H1 (cell line): ENCODE data around the gene CAMK2D. TPM values are rescaled to one million over a fixed set of nuclear protein-coding genes. Genes with fewer than 3 reads are reported as not detected.

Source experiments
- CTCF ChIA-PET: fragments of 300-600 bp; sonication (Branson Sonifier 250); formaldehyde crosslinking; loops from one replicate; lab custom pipeline; 2021; ENCODE audit not compliant: partially characterized antibody; lab: Charles Lee
- POLR2A ChIA-PET: fragments of 300-600 bp; sonication (Branson Sonifier 250); formaldehyde crosslinking; loops from one replicate; lab custom pipeline; 2021; ENCODE audit warnings: inconsistent platforms; ENCODE audit not compliant: partially characterized antibody; lab: Charles Lee
- DNase-seq, 2 experiments: peaks; one replicate each; pipeline versions ENCODE4 v3.0.0 to v3.0.0-alpha.2; 2010 to 2022; ENCODE audit warnings: low spot score in 2 of 2, low read depth in 1 of 2, mixed read lengths in 1 of 2
- FAIRE-seq: peaks from 2 replicates; lab custom pipeline; 2011; peaks lifted over from hg19 to GRCh38; lab: Jason Lieb, UNC
- H2AFZ ChIP-seq: 2 replicates; pipeline ENCODE4 v1.8.1; 2012; ENCODE audit warnings: low read length, inconsistent platforms
- H2AK5ac ChIP-seq: 2 replicates; pipeline ENCODE4 v1.6.1; 2013; ENCODE audit warnings: low read depth, low read length
- H2BK120ac ChIP-seq: replicated peaks from 2 replicates; pipeline ENCODE3; 2013; ENCODE audit warnings: low read depth, low read length, inconsistent platforms
- H2BK12ac ChIP-seq: 2 replicates; pipeline ENCODE4 v1.6.1; 2013; ENCODE audit warnings: low read depth, low read length
- H2BK15ac ChIP-seq: 2 replicates; pipeline ENCODE4 v1.6.1; 2013; ENCODE audit warnings: low read length
- H2BK20ac ChIP-seq: 2 replicates; pipeline ENCODE4 v1.6.1; 2013; ENCODE audit warnings: low read length
- H2BK5ac ChIP-seq: 2 replicates; pipeline ENCODE4 v1.6.1; 2013; ENCODE audit warnings: low read depth, low read length
- H3K14ac ChIP-seq: 2 replicates; pipeline ENCODE4 v1.6.1; 2013; ENCODE audit warnings: inconsistent platforms; ENCODE audit not compliant: insufficient read length
- H3K18ac ChIP-seq: 2 replicates; pipeline ENCODE4 v1.6.1; 2013; ENCODE audit warnings: low read length; ENCODE audit errors: extremely low read depth
- H3K23ac ChIP-seq: 2 replicates; pipeline ENCODE4 v1.6.1; 2013; ENCODE audit warnings: inconsistent platforms; ENCODE audit not compliant: insufficient read length
- H3K23me2 ChIP-seq: 2 replicates; pipeline ENCODE4 v1.6.1; 2013; ENCODE audit warnings: low read depth, low read length
- H3K27ac ChIP-seq: 2 replicates; pipeline ENCODE4 v1.6.1; 2011; ENCODE audit warnings: low read depth, low read length, inconsistent platforms
- H3K27me3 ChIP-seq, 4 experiments: replicated peaks in 1 of 4; 1 replicate in 1 of 4; 2 replicates in 3 of 4; pipeline versions ENCODE4 v1.6.1 to v1.8.1; 2011 to 2013; ENCODE audit warnings: low read length in 3 of 4, mild to moderate bottlenecking in 3 of 4, inconsistent platforms in 2 of 4, mixed read lengths in 2 of 4, moderate library complexity in 1 of 4; ENCODE audit not compliant: control insufficient read depth in 3 of 4, insufficient read depth in 3 of 4; ENCODE audit errors: extremely low read depth in 1 of 4
- H3K36me3 ChIP-seq, 4 experiments: 2 replicates each; pipeline versions ENCODE4 v1.6.1 to v1.8.1; 2011 to 2013; ENCODE audit warnings: mild to moderate bottlenecking in 4 of 4, low read length in 3 of 4, moderate library complexity in 2 of 4, control low read depth in 1 of 4, inconsistent platforms in 1 of 4; ENCODE audit not compliant: insufficient read depth in 4 of 4, control insufficient read depth in 2 of 4
- H3K4ac ChIP-seq: replicated peaks from 2 replicates; pipeline ENCODE3; 2013; ENCODE audit warnings: low read length, low read depth, mixed read lengths, inconsistent platforms; ENCODE audit not compliant: insufficient read length
- H3K4me1 ChIP-seq, 4 experiments: replicated peaks in 1 of 4; 1 replicate in 1 of 4; 2 replicates in 3 of 4; pipeline versions ENCODE4 v1.6.1 to v1.8.1; 2011 to 2013; ENCODE audit warnings: low read length in 3 of 4, inconsistent platforms in 2 of 4, mixed read lengths in 1 of 4; ENCODE audit not compliant: insufficient read depth in 4 of 4, control insufficient read depth in 3 of 4
- H3K4me2 ChIP-seq, 2 experiments: 2 replicates each; pipeline versions ENCODE4 v1.6.1 to v1.8.1; 2011 to 2013; ENCODE audit warnings: low read depth in 2 of 2, low read length in 2 of 2, control low read depth in 1 of 2, inconsistent platforms in 1 of 2, mild to moderate bottlenecking in 1 of 2; ENCODE audit not compliant: insufficient read depth in 1 of 2
- H3K4me3 ChIP-seq, 4 experiments: fragments of 200-600, 300-600 bp in 1 of 4; sonication (generic), shearing (Covaris generic), sonication (Bioruptor Twin) in 1 of 4; 2 replicates each; pipeline versions ENCODE4 v1.5.1 to v1.8.1; 2011 to 2016; ENCODE audit warnings: low read length in 4 of 4, low read depth in 3 of 4, control low read depth in 2 of 4, inconsistent platforms in 2 of 4, mild to moderate bottlenecking in 2 of 4, mixed read lengths in 1 of 4, moderate library complexity in 1 of 4; ENCODE audit not compliant: insufficient read depth in 2 of 4; ENCODE audit errors: extremely low read depth in 1 of 4
- H3K56ac ChIP-seq: replicated peaks from 2 replicates; pipeline ENCODE3; 2013; ENCODE audit warnings: low read depth, mild to moderate bottlenecking, mixed read lengths, low read length, inconsistent platforms; ENCODE audit not compliant: insufficient read length
- H3K79me1 ChIP-seq: 2 replicates; pipeline ENCODE4 v1.6.1; 2013; ENCODE audit warnings: low read depth, low read length, control low read depth
- H3K79me2 ChIP-seq, 2 experiments: 2 replicates each; pipeline versions ENCODE4 v1.6.1 to v1.8.1; 2012 to 2013; ENCODE audit warnings: low read length in 2 of 2, mild to moderate bottlenecking in 2 of 2, inconsistent platforms in 1 of 2; ENCODE audit not compliant: insufficient read depth in 2 of 2, control insufficient read depth in 1 of 2
- H3K9ac ChIP-seq, 4 experiments: replicated peaks in 1 of 4; 1 replicate in 1 of 4; 2 replicates in 3 of 4; pipeline versions ENCODE4 v1.6.1 to v1.8.1; 2011 to 2013; ENCODE audit warnings: low read depth in 3 of 4, low read length in 3 of 4, control low read depth in 2 of 4, mild to moderate bottlenecking in 2 of 4, moderate library complexity in 2 of 4, inconsistent platforms in 1 of 4; ENCODE audit errors: extremely low read depth in 1 of 4
- H3K9me3 ChIP-seq, 2 experiments: 2 replicates each; pipeline versions ENCODE4 v1.6.1 to v1.8.1; 2012 to 2013; ENCODE audit warnings: mild to moderate bottlenecking in 2 of 2, moderate library complexity in 2 of 2, control low read depth in 1 of 2, inconsistent platforms in 1 of 2, low read depth in 1 of 2, low read length in 1 of 2, mixed read lengths in 1 of 2; ENCODE audit not compliant: insufficient read depth in 2 of 2
- H4K20me1 ChIP-seq, 2 experiments: replicated peaks in 1 of 2; 2 replicates each; pipeline versions ENCODE3 to v1.8.1; 2011 to 2013; ENCODE audit warnings: inconsistent platforms in 2 of 2, low read length in 2 of 2, mild to moderate bottlenecking in 1 of 2; ENCODE audit not compliant: insufficient read depth in 2 of 2, control insufficient read depth in 1 of 2
- H4K5ac ChIP-seq: 2 replicates; pipeline ENCODE4 v1.6.1; 2013; ENCODE audit warnings: low read length, low read depth, mixed read lengths, inconsistent platforms; ENCODE audit not compliant: insufficient read length
- H4K8ac ChIP-seq: 2 replicates; pipeline ENCODE4 v1.8.0; 2013; ENCODE audit warnings: mild to moderate bottlenecking, moderate library complexity, low read length, inconsistent platforms; ENCODE audit not compliant: insufficient read depth; ENCODE audit errors: extremely low read depth
- H4K91ac ChIP-seq: replicated peaks from 2 replicates; pipeline ENCODE3; 2013; ENCODE audit warnings: low read length, mixed read lengths, inconsistent platforms; ENCODE audit not compliant: insufficient read length
- ATF3 ChIP-seq: IDR thresholded peaks from 2 replicates; pipeline ENCODE4 v1.6.1; 2011; ENCODE audit warnings: low read depth, mild to moderate bottlenecking, low read length; ENCODE audit not compliant: insufficient read depth
- BRCA1 ChIP-seq: IDR thresholded peaks from 2 replicates; pipeline ENCODE4 v1.6.1; 2012; ENCODE audit warnings: low read depth, low read length, improper control_type of control experiment
- EGR1 ChIP-seq: IDR thresholded peaks from 2 replicates; pipeline ENCODE4 v1.6.1; 2011; ENCODE audit warnings: low read depth, low read length, borderline replicate concordance
- EP300 ChIP-seq, 2 experiments: IDR thresholded peaks; 1 replicate in 1 of 2; 2 replicates in 1 of 2; pipeline ENCODE4 v1.6.1; 2011 to 2012; ENCODE audit warnings: low read depth in 2 of 2, low read length in 2 of 2, mild to moderate bottlenecking in 2 of 2, borderline replicate concordance in 1 of 2, inconsistent platforms in 1 of 2, moderate library complexity in 1 of 2
- GABPA ChIP-seq: IDR thresholded peaks from 2 replicates; pipeline ENCODE4 v1.6.1; 2011; ENCODE audit warnings: mild to moderate bottlenecking, low read length, moderate library complexity, borderline replicate concordance; ENCODE audit not compliant: insufficient read depth
- HDAC6 ChIP-seq: IDR thresholded peaks from one replicate; pipeline ENCODE4 v1.7.1; 2012; ENCODE audit warnings: low read depth, mild to moderate bottlenecking, inconsistent platforms, low read length, moderate library complexity
- JUN ChIP-seq: IDR thresholded peaks from 2 replicates; pipeline ENCODE4 v1.6.1; 2011; ENCODE audit warnings: low read depth, mild to moderate bottlenecking, improper control_type of control experiment, low read length
- KDM5A ChIP-seq: fragments of 200-600 bp; IDR thresholded peaks from 2 replicates; pipeline ENCODE4 v1.7.1; 2012; ENCODE audit warnings: mild to moderate bottlenecking, low read length, inconsistent platforms, mixed read lengths
- POLR2A ChIP-seq, 2 experiments: IDR thresholded peaks; 1 replicate in 1 of 2; 2 replicates in 1 of 2; pipeline ENCODE4 v1.6.1; 2011; ENCODE audit warnings: low read depth in 2 of 2, low read length in 2 of 2, mild to moderate bottlenecking in 2 of 2; ENCODE audit errors: control extremely low read depth in 1 of 2
- RAD21 ChIP-seq, 2 experiments: IDR thresholded peaks in 1 of 2; conservative IDR thresholded peaks in 1 of 2; 2 replicates each; pipeline ENCODE4 v1.6.1; 2011; ENCODE audit warnings: low read depth in 2 of 2, low read length in 2 of 2, improper control_type of control experiment in 1 of 2, inconsistent platforms in 1 of 2, mild to moderate bottlenecking in 1 of 2, moderate library complexity in 1 of 2
- RFX5 ChIP-seq: IDR thresholded peaks from 2 replicates; pipeline ENCODE4 v1.6.1; 2011; ENCODE audit warnings: low read depth, low read length, improper control_type of control experiment, borderline replicate concordance
- RXRA ChIP-seq: IDR thresholded peaks from 2 replicates; pipeline ENCODE4 v1.6.1; 2011; ENCODE audit warnings: low read depth, mild to moderate bottlenecking, low read length, moderate library complexity; ENCODE audit not compliant: insufficient read depth
- SP4 ChIP-seq: IDR thresholded peaks from 2 replicates; pipeline ENCODE4 v1.6.1; 2012; ENCODE audit warnings: low read length, inconsistent platforms
- TAF1 ChIP-seq: IDR thresholded peaks from 2 replicates; pipeline ENCODE4 v1.6.1; 2011; ENCODE audit warnings: mild to moderate bottlenecking, low read depth, low read length
- TCF12 ChIP-seq: IDR thresholded peaks from 2 replicates; pipeline ENCODE4 v1.6.1; 2011; ENCODE audit warnings: low read depth, mild to moderate bottlenecking, low read length
- WGBS, 2 experiments: shearing (Covaris generic) in 1 of 2; methylation state at CpG; one replicate each; pipeline versions ENCODE4 v1.1.6 to v1.1.7; 2013 to 2015; ENCODE audit warnings: low lambda C conversion rate in 2 of 2, mixed read lengths in 2 of 2, inconsistent platforms in 1 of 2, low coverage in 1 of 2, missing lambda C conversion rate in 1 of 2; ENCODE audit not compliant: insufficient replicate concordance in 2 of 2, insufficient coverage in 1 of 2, insufficient read length in 1 of 2; ENCODE audit errors: extremely low coverage in 1 of 2, missing lambda C conversion rate in 1 of 2; 5-methylcytosine and 5-hydroxymethylcytosine counted together
- polyA plus RNA-seq, 7 experiments: library from polyadenylated mRNA; depleted of rRNA in 3 of 7; stranded (reverse) in 5 of 7; unstranded in 2 of 7; fragments of >200 nt in 5 of 7; fragments of 200-250 nt in 2 of 7; gene quantifications; 1 replicate in 5 of 7; 2 replicates in 1 of 7; 4 replicates in 1 of 7; pipeline versions ENCODE4 v1.2.1 to v1.2.3, GENCODE V29; 2011 to 2013; ENCODE audit warnings: missing spikeins in 2 of 7, mixed read lengths in 2 of 7
- total RNA-seq: library from RNA; stranded (reverse); fragmentation: NEBNext Ultra II Directional; extraction: Animal tissue kit (Norgen Biotek cat#: 25700); gene quantifications from 2 replicates; pipeline ENCODE4 v1.2.1, GENCODE V29; 2021

Gene CAMK2D
- total and polyA plus RNA-seq, 2 of the 8 experiments (the other 6 are each of a cell fraction or from before 2014, with no cell fraction given) = 3.2 to 7.0 TPM

GRCh38 chr4:113561758-113562157 is 199.8 kb downstream of the CAMK2D start:
- Histone ChIP-seq H2AK5ac (no peak overlapping the region), H3K79me1 (no peaks in the 10 kb centered on the region), H3K14ac (no peak overlapping the region), H2BK5ac (no peak overlapping the region), H3K4me2 (no peak overlapping the region), H4K8ac (no peak overlapping the region), H2BK120ac (no peak overlapping the region), H3K4me3 (no peak overlapping the region), H3K79me2 (no peaks in the 10 kb centered on the region), H2BK20ac (no peak overlapping the region), H4K20me1 (no peaks in the 10 kb centered on the region), H3K27ac (no peak overlapping the region), H3K4me1 (peaks cover 0 to 6% (median 0%) of the 10 kb centered on the region in 4 experiments; a peak in 3 of 7 replicates), H3K56ac (no peak overlapping the region), H3K27me3 (no peaks in the 10 kb centered on the region), H3K36me3 (no peaks in the 10 kb centered on the region), H3K18ac (no peak overlapping the region), H3K9ac (no peak overlapping the region), H3K23me2 (no peaks in the 10 kb centered on the region), H2BK15ac (no peak overlapping the region), H2BK12ac (no peak overlapping the region), H3K23ac (no peak overlapping the region), H4K91ac (no peak overlapping the region), H2AFZ (no peak overlapping the region), H3K4ac (no peak overlapping the region), H4K5ac (no peak overlapping the region), H3K9me3 (no peaks in the 10 kb centered on the region)
- FAIRE-seq (no peak), DNase-seq (no peak)
- ChIA-PET POLR2A (no interaction called here), CTCF (interaction anchor here (0.9 to 3.5 kb wide), 6 partner anchors 11 to 111 kb away, joined by 3 to 17 read pairs (median 4); no protein-coding TSS in a partner anchor)
- whole genome bisulfite sequencing, 2 experiments = 89% methylated on average over 2 of the region's 2 CpGs; no CpG with 5 or more reads in 1 of the 2 experiments
- TF ChIP-seq EP300 (IDR thresholded peaks at IDR 0.05; ENCODE audit: borderline replicate concordance in 1 of 2, low read depth in 2 of 2, low read length in 2 of 2) = no peak
- no peak for TF ChIP-seq HDAC6
- TF ChIP-seq RFX5 = no peak
- no peak for TF ChIP-seq ATF3
- TF ChIP-seq TAF1 = no peak
- TF ChIP-seq BRCA1 = no peak
- TF ChIP-seq SP4 = no peak
- TF ChIP-seq RXRA = no peak
- no peak for TF ChIP-seq POLR2A (IDR thresholded peaks at IDR 0.05; ENCODE audit: control extremely low read depth in 1 of 2, low read depth in 2 of 2, low read length in 2 of 2)
- TF ChIP-seq TCF12 = no peak
- no peak for TF ChIP-seq EGR1
- TF ChIP-seq KDM5A = no peak
- TF ChIP-seq JUN = no peak
- no peak for TF ChIP-seq GABPA
- TF ChIP-seq RAD21 (IDR thresholded peaks at IDR 0.05 in 1 of 2, conservative IDR thresholded peaks at IDR 0.05 in 1 of 2; ENCODE audit: low read depth in 2 of 2, low read length in 2 of 2) = no peak
